Activated CD4-positive, alpha-beta memory T cell treated with anti-CD3 and anti-CD28 coated beads, Interleukin-2, amount 10 ng/mL, durations not matched to agents 7 days and 5 days (primary cell): Measurements from ENCODE around the gene CDK11B. TPM values are rescaled to one million over a fixed set of nuclear protein-coding genes. Genes with fewer than 3 reads are reported as not detected.

Experiments used
- total RNA-seq, 2 experiments: library from RNA; stranded (reverse); gene quantifications; one replicate each; pipeline ENCODE4 v1.2.3, GENCODE V29; 2021

Gene CDK11B
- total RNA-seq, 2 experiments from 2014 or later = 32.5 to 32.7 TPM

Other genes with a start within 250 kb of the CDK11B start
- not detected for gene ANKRD65, start 237.7 kb downstream of the CDK11B start, total RNA-seq
- under 1 TPM; 0.33 to 0.45 TPM for gene VWA1, start 223.3 kb downstream of the CDK11B start, total RNA-seq
- gene ATAD3C, start 209.3 kb downstream of the CDK11B start, total RNA-seq = 1 to 10 TPM in 1 of 2 experiments, under 1 TPM in 1; 0.98 to 1.4 TPM
- gene ATAD3B, start 187.2 kb downstream of the CDK11B start, total RNA-seq = 10 to 100 TPM; 25.5 to 26.9 TPM
- gene ATAD3A, start 146.8 kb downstream of the CDK11B start, total RNA-seq = 10 to 100 TPM; 26.2 to 26.5 TPM
- gene TMEM240, start 118.4 kb downstream of the CDK11B start, total RNA-seq = under 1 TPM in 1 of 2 experiments, not detected in 1; 0.28 TPM
- gene SSU72, start 84.1 kb downstream of the CDK11B start, total RNA-seq = 100 to 1,000 TPM; 111 to 113 TPM
- gene FNDC10, start 58.9 kb downstream of the CDK11B start, total RNA-seq = 1 to 10 TPM; 2.6 to 2.7 TPM
- gene MIB2, start 43.5 kb downstream of the CDK11B start, total RNA-seq = 10 to 100 TPM; 37.2 to 37.5 TPM
- gene MMP23B, start 26.8 kb downstream of the CDK11B start, total RNA-seq = 1 to 10 TPM in 1 of 2 experiments, under 1 TPM in 1; 0.63 to 2.4 TPM
- gene SLC35E2B, start 33.8 kb upstream of the CDK11B start, total RNA-seq = 10 to 100 TPM; 54.5 to 55.7 TPM
- gene CDK11A, start 65.4 kb upstream of the CDK11B start, total RNA-seq = 10 to 100 TPM; 67.2 to 68.1 TPM
- gene NADK, start 119.5 kb upstream of the CDK11B start, total RNA-seq = 10 to 100 TPM; 78.0 to 81.5 TPM
- 100 to 1,000 TPM; 428 to 431 TPM for gene GNB1, start 232.1 kb upstream of the CDK11B start, total RNA-seq